Stimulated activated CD4-positive, alpha-beta T cell treated with anti-CD3 and anti-CD28 coated beads, Interleukin-1b, Interleukin-23, amount 100 ng/mL, for 4 hours (primary cell): ENCODE measurements around the gene ACIN1.

Experiments
- DNase-seq, 2 donors: peaks; one replicate each; pipeline ENCODE4 v3.0.0-alpha.2; 2020; ENCODE audit warnings: low read depth in 2 of 2

Gene ACIN1

GRCh38 chr14:23094666-23095195, at the start of gene ACIN1:
TSS of gene ACIN1 (minus strand) at chr14:23095136. CDS start at chr14:23095112, 24 bp downstream.
- DNase-seq: peak; percentile 60 to 99

- no peak for DNase-seq
Measured at GRCh38 chr14:23143911-23144310, 49.0 kb upstream of the ACIN1 start.

GRCh38 chr14:23142826-23143225, 47.9 kb upstream of the ACIN1 start:
- DNase-seq: no peak

- no peak for DNase-seq
Measured at GRCh38 chr14:23141706-23142444, 46.9 kb upstream of the ACIN1 start.

GRCh38 chr14:23140371-23140770, 45.4 kb upstream of the ACIN1 start:
- DNase-seq: no peak

- no peak for DNase-seq
Measured at GRCh38 chr14:23139874-23140273, 44.9 kb upstream of the ACIN1 start.

- no peak for DNase-seq
Measured at GRCh38 chr14:23137813-23138535, 43.0 kb upstream of the ACIN1 start.

- no peak for DNase-seq
Measured at GRCh38 chr14:23137192-23137812, 42.4 kb upstream of the ACIN1 start.

GRCh38 chr14:23136566-23137133, 41.7 kb upstream of the ACIN1 start:
- no peak for DNase-seq

- DNase-seq: no peak
Measured at GRCh38 chr14:23132970-23133369, 38.0 kb upstream of the ACIN1 start.

- DNase-seq: no peak
Measured at GRCh38 chr14:23131482-23131881, 36.5 kb upstream of the ACIN1 start.

GRCh38 chr14:23130871-23131270, 35.9 kb upstream of the ACIN1 start:
- no peak for DNase-seq

GRCh38 chr14:23129759-23130316, 34.9 kb upstream of the ACIN1 start:
- no peak for DNase-seq

GRCh38 chr14:23128969-23129758, 34.2 kb upstream of the ACIN1 start:
- DNase-seq: no peak

GRCh38 chr14:23127861-23128260, 32.9 kb upstream of the ACIN1 start:
- no peak for DNase-seq

GRCh38 chr14:23126548-23127278, 31.8 kb upstream of the ACIN1 start:
- DNase-seq: no peak

GRCh38 chr14:23125933-23126524, 31.1 kb upstream of the ACIN1 start:
- DNase-seq: no peak

- no peak for DNase-seq
Measured at GRCh38 chr14:23125011-23125410, 30.1 kb upstream of the ACIN1 start.

- DNase-seq: no peak
Measured at GRCh38 chr14:23124337-23124954, 29.5 kb upstream of the ACIN1 start.

GRCh38 chr14:23123419-23123818, 28.5 kb upstream of the ACIN1 start:
- no peak for DNase-seq
